GM19395 (cell line): Measurements from ENCODE around the gene PPEF1.

ENCODE experiments used
- ATAC-seq: cut with Tn5 transposase; IDR thresholded peaks from one replicate; pipeline ENCODE4 v1.9.1; 2021; ENCODE audit warnings: mild to moderate bottlenecking, moderate library complexity; ENCODE audit not compliant: unreplicated experiment

PPEF1 gene, protein sequence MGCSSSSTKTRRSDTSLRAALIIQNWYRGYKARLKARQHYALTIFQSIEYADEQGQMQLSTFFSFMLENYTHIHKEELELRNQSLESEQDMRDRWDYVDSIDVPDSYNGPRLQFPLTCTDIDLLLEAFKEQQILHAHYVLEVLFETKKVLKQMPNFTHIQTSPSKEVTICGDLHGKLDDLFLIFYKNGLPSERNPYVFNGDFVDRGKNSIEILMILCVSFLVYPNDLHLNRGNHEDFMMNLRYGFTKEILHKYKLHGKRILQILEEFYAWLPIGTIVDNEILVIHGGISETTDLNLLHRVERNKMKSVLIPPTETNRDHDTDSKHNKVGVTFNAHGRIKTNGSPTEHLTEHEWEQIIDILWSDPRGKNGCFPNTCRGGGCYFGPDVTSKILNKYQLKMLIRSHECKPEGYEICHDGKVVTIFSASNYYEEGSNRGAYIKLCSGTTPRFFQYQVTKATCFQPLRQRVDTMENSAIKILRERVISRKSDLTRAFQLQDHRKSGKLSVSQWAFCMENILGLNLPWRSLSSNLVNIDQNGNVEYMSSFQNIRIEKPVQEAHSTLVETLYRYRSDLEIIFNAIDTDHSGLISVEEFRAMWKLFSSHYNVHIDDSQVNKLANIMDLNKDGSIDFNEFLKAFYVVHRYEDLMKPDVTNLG

DNA sequence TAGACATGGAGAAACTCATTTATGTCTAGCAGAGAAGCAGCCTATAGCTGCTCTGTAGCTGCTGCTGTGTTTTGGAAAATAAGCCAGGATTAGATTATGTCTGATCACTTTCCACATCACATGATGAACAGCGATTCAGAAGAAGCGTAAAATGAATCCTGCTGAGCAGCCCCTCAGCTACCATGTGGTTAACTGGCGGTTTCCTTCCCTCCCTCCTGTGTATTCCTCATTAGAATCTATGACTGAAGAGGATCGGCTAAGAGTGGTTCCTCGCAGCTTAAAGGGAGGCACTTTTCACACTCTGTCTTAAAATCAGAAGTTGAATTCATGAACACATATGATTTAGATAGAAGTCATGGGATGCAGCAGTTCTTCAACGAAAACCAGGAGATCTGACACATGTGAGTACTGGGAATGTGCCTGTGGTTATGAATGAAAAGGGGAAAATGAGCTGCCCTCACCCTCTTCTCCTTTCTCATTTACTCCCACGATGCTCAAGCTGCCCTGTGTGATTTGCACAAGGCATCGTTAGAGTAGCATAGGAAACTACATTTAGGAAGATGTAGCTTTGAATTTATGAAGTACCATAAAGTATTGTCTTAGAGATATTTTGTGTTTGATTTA is at the start of gene PPEF1:
PPEF1 (plus strand) TSS at position 220 of the 624 bp plus-strand sequence; CDS start at position 356, 136 bp downstream.
- ATAC-seq, result no peak

DNA sequence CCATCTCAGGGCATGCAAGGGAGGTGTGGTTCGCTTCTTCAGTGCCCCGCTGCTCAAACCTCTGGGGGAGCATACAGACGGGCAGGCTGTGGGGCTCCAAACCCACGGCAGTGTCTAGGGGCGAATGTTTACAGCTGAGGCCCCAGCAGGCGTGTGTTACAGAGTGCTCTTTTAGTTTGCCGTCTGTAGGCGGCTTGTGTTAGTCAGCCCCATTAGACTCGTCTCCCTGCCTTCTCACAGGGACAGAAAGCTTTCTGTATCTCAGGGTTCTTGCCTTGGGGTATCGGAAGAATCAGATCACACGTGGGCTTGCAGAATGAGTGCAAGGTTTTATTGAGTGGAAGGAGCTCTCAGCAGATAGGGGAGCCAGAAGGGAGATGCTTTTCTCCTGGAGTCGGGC is 46.2 kb upstream of the PPEF1 start:
- ATAC-seq, result no peak

GRCh38 chrX:18664947-18665346 is 42.5 kb upstream of the PPEF1 start:
- no peak for ATAC-seq

DNA sequence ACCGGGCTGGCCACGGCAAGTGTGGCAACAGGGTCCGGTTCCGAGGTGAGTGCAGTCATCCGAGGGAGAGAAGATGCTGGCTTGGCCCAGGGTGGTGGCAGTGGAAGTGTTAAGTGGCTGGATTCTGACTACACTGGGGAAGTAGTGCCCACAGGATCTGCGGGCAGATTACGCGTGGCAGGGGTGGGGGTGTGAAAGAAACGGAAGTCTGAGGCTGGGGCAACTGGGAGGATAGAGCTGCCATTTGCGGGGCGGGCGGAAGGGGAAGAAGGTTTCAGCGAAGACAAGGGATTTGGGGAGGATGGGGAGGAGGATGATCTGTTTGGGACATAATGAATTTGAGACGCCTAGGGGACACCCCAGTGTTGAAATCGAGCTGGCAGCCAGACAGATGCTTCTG is 40.8 kb upstream of the PPEF1 start:
- no peak for ATAC-seq

GRCh38 chrX:18668071-18668835 is 39.2 kb upstream of the PPEF1 start:
- no peak for ATAC-seq

DNA sequence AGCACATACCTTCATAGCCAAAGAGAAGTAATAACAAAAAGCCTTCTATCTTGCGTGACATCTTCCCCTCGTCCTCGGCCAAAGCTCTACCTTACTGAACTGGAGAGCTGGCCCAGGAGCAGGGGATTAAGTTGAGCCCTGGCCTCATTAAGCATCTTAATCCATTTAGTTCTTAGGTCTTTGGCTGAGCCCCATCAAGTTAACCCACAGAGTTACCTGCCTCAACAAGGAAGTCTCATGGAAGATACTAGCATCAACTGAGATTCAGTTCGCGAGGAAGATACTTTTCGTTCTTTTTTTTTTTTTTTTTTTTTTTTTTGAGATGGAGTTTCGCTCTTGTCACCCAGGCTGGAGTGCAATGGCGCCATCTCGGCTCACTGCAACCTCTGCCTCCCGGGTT is 35.4 kb upstream of the PPEF1 start, which contains the start of gene RS1:
RS1 (minus strand) TSS at position 101 of the 400 bp plus-strand sequence; CDS start at position 61, 40 bp downstream.
- no peak for ATAC-seq

- peak; percentile 47 for ATAC-seq
Measured at GRCh38 chrX:18674417-18674787, 33.0 kb upstream of the PPEF1 start.

GRCh38 chrX:18674788-18675735 is 32.4 kb upstream of the PPEF1 start:
- peak; percentile 83 for ATAC-seq

GRCh38 chrX:18676050-18676449 is 31.4 kb upstream of the PPEF1 start:
- no peak for ATAC-seq

DNA sequence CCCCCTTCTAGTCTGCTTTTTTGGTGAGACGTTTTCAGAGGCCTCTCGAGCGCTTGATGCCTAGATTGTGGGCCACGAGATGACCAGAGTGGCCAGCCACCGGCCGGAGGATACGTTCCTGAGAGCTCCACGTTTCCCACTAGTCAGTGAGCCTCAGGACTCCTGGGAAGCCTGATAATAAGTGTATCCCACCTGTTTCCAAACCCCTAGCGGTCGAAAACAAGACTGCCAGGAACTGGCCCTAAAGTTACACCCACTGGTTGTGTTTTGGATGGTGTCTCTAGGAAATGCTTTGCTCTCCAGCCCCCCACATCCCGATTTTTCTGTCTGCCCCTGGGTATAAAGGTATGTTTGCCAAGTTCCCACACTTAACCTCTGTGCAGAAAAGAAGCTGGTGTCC is 31.0 kb upstream of the PPEF1 start:
- ATAC-seq, result no peak

DNA sequence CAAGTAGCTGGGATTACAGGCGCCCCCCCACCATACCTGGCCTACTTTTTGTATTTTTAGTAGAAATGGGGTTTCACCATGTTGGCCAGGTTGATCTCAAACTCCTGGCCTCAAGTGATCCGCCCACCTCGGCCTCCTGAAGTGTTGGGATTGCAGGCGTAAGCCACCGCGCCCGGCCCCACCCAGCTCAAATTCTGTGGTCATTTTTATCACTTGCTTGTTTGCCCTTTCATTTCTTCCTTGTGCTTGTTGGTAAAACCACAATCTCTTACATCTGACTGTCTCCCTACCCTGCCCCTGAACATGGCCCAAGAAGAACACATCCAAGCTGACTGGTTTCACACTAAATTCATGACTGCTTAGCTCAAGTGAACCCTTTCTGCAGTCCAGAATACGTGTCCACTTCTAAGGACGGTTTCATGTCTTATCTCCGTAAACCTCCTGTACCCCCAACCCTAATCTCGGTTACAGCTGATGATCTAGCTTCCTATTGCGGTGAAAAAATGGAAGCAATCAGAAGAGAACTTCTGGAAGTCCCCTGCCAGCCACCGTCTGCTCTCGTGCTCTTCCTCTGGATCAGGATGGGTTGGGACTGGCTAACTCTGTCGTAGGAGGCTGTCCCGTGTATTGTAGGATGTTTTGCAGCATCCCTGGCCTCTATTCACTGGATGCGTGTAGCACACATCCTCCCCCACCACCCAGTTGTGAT is 30.1 kb upstream of the PPEF1 start:
- ATAC-seq, result no peak

- no peak for ATAC-seq
Measured at GRCh38 chrX:18681996-18682395, 25.4 kb upstream of the PPEF1 start.

GRCh38 chrX:18682979-18683387 is 24.5 kb upstream of the PPEF1 start:
- no peak for ATAC-seq

GRCh38 chrX:18687856-18688495 is 19.5 kb upstream of the PPEF1 start:
- ATAC-seq, result no peak

DNA sequence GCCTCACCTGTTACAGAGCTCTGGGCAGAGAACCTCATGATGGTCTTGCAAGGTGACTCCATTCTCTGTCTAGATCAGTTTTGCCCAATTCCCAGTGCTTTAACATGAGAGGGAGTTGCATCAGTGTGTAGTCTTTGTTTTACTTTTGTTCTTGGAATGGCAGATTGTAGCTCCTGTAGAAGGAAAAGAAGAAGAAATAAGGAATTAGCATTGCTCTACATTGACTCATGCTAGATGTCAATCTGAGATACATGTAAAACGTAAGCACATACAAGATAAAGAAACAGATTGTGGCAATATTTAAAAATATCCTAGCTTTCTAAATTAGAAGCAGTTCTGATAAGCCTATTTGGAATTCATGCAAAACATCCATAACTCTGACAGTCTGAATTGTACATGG is 16.0 kb upstream of the PPEF1 start:
- ATAC-seq, result no peak

GRCh38 chrX:18692541-18692940 is 14.9 kb upstream of the PPEF1 start:
- no peak for ATAC-seq

DNA sequence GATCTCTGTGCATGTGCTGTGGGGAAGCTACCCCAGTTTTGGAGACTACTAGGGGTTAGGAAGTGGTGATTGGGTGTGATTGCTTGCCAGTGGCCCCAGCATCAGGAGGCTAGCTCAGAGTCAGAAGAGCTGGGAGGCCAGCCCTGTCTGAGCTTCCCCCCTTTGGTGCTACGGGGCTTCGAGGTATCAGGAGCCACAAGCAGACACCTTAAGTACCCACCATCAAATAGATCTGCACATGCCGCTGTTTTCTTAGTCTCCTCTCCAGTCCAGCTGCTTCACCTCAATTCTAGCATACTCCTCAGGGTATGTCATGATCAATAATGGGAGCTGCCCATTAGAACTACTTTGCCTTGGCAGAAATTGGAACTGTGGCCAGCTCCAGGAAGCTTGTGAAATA is 10.8 kb upstream of the PPEF1 start:
- ATAC-seq, result no peak

- ATAC-seq, result no peak
Measured at GRCh38 chrX:18698737-18699650, 8.5 kb upstream of the PPEF1 start.
